H9 (cell line): Measurements from ENCODE around the gene KIRREL3. TPM values are rescaled to one million over a fixed set of nuclear protein-coding genes. Genes with fewer than 3 reads are reported as not detected.
A peak's percentile ranks its signal among the peaks of the same experiment; 100 is the strongest.

ENCODE experiments used
- DNase-seq: peaks from one replicate; pipeline ENCODE4 v3.0.0-alpha.2; 2017
- H2AFZ ChIP-seq: one replicate; pipeline ENCODE4 v1.6.1; 2013; ENCODE audit warnings: mild to moderate bottlenecking, low read length, control low read depth, moderate library complexity
- H2AK5ac ChIP-seq: 2 replicates; pipeline ENCODE4 v1.6.1; 2013; ENCODE audit warnings: low read length, control low read depth, mixed read lengths; ENCODE audit not compliant: insufficient read length
- H2BK120ac ChIP-seq: one replicate; pipeline ENCODE4 v1.6.1; 2013; ENCODE audit warnings: low read depth, mild to moderate bottlenecking, low read length, control low read depth, inconsistent platforms; ENCODE audit not compliant: poor library complexity, severe bottlenecking
- H2BK12ac ChIP-seq: 2 replicates; pipeline ENCODE4 v1.6.1; 2013; ENCODE audit warnings: low read length, control low read depth, mixed read lengths, low read depth; ENCODE audit not compliant: insufficient read length
- H2BK15ac ChIP-seq: 2 replicates; pipeline ENCODE4 v1.6.1; 2013; ENCODE audit warnings: low read depth, low read length, control low read depth
- H2BK20ac ChIP-seq: one replicate; pipeline ENCODE4 v1.6.1; 2013; ENCODE audit warnings: low read depth, mild to moderate bottlenecking, low read length, control low read depth, inconsistent platforms; ENCODE audit not compliant: poor library complexity, severe bottlenecking
- H2BK5ac ChIP-seq: 2 replicates; pipeline ENCODE4 v1.6.1; 2013; ENCODE audit warnings: low read length, control low read depth, mixed read lengths; ENCODE audit not compliant: insufficient read length
- H3K14ac ChIP-seq: 2 replicates; pipeline ENCODE4 v1.6.1; 2013; ENCODE audit warnings: low read length, control low read depth; ENCODE audit not compliant: insufficient read depth
- H3K18ac ChIP-seq: 2 replicates; pipeline ENCODE4 v1.6.1; 2013; ENCODE audit warnings: low read depth, mild to moderate bottlenecking, mixed read lengths, low read length, control low read depth; ENCODE audit not compliant: insufficient read length
- H3K23ac ChIP-seq: 2 replicates; pipeline ENCODE4 v1.6.1; 2013; ENCODE audit warnings: low read length, control low read depth, mixed read lengths, low read depth; ENCODE audit not compliant: insufficient read length
- H3K23me2 ChIP-seq: 2 replicates; pipeline ENCODE4 v1.6.1; 2013; ENCODE audit warnings: low read depth, mild to moderate bottlenecking, mixed read lengths, low read length, control low read depth; ENCODE audit not compliant: insufficient read length, poor library complexity, severe bottlenecking
- H3K27ac ChIP-seq: 2 replicates; pipeline ENCODE4 v1.5.1; 2013; ENCODE audit warnings: low read length, control low read depth, mixed read lengths, low read depth; ENCODE audit not compliant: insufficient read length
- H3K27me3 ChIP-seq: 2 replicates; pipeline ENCODE4 v1.6.1; 2013; ENCODE audit warnings: low read length, control low read depth, inconsistent platforms; ENCODE audit not compliant: insufficient read depth
- H3K4ac ChIP-seq: 2 replicates; pipeline ENCODE4 v1.6.1; 2013; ENCODE audit warnings: low read depth, mild to moderate bottlenecking, control low read depth, inconsistent platforms, low read length, moderate library complexity
- H3K4me1 ChIP-seq: 2 replicates; pipeline ENCODE4 v1.6.1; 2013; ENCODE audit warnings: low read length, control low read depth, inconsistent platforms; ENCODE audit not compliant: insufficient read depth
- H3K4me2 ChIP-seq: 2 replicates; pipeline ENCODE4 v1.6.1; 2013; ENCODE audit warnings: low read length, control low read depth, mixed read lengths; ENCODE audit not compliant: insufficient read length, insufficient read depth
- H3K56ac ChIP-seq: 2 replicates; pipeline ENCODE4 v1.6.1; 2013; ENCODE audit warnings: low read depth, mild to moderate bottlenecking, mixed read lengths, low read length, control low read depth; ENCODE audit not compliant: insufficient read length
- H3K79me1 ChIP-seq: 2 replicates; pipeline ENCODE4 v1.6.1; 2013; ENCODE audit warnings: low read depth, mild to moderate bottlenecking, moderate library complexity, low read length, control low read depth, inconsistent platforms; ENCODE audit not compliant: insufficient read depth, poor library complexity, severe bottlenecking
- H3K79me2 ChIP-seq: 2 replicates; pipeline ENCODE4 v1.6.1; 2013; ENCODE audit warnings: low read length, control low read depth, inconsistent platforms; ENCODE audit not compliant: insufficient read depth
- H3K9ac ChIP-seq: 2 replicates; pipeline ENCODE4 v1.6.1; 2013; ENCODE audit warnings: low read length, control low read depth, mixed read lengths; ENCODE audit not compliant: insufficient read length; ENCODE audit errors: extremely low read depth
- H3K9me3 ChIP-seq: one replicate; pipeline ENCODE4 v1.6.1; 2013; ENCODE audit warnings: low read depth, low read length, inconsistent platforms; ENCODE audit not compliant: control insufficient read depth
- H3T11ph ChIP-seq: one replicate; pipeline ENCODE4 v1.6.1; 2013; ENCODE audit warnings: mild to moderate bottlenecking, low read length, control low read depth, inconsistent platforms
- H4K20me1 ChIP-seq: one replicate; pipeline ENCODE4 v1.6.1; 2013; ENCODE audit not compliant: control insufficient read depth, insufficient read length, insufficient read depth
- H4K5ac ChIP-seq: 2 replicates; pipeline ENCODE4 v1.6.1; 2013; ENCODE audit warnings: low read depth, mild to moderate bottlenecking, mixed read lengths, low read length, control low read depth; ENCODE audit not compliant: insufficient read length
- H4K8ac ChIP-seq: replicated peaks from 2 replicates; pipeline ENCODE4 v1.6.1; 2013; ENCODE audit warnings: low read length, control low read depth, mixed read lengths, low read depth; ENCODE audit not compliant: insufficient read length
- H4K91ac ChIP-seq: 2 replicates; pipeline ENCODE4 v1.6.1; 2013; ENCODE audit warnings: low read depth, mild to moderate bottlenecking, moderate library complexity, mixed read lengths, low read length, control low read depth; ENCODE audit not compliant: insufficient read length
- H3K27ac Mint-ChIP-seq, 3 experiments: 2 replicates in 2 of 3; 3 replicates in 1 of 3; pipeline ENCODE4 v1.8.0; 2020 to 2021; ENCODE audit warnings: mixed read lengths in 3 of 3, mild to moderate bottlenecking in 1 of 3, moderate library complexity in 1 of 3
- H3K27me3 Mint-ChIP-seq: 2 replicates; pipeline ENCODE4 v1.8.0; 2021; ENCODE audit warnings: low read depth, mild to moderate bottlenecking, moderate library complexity, mixed read lengths
- H3K36me3 Mint-ChIP-seq, 3 experiments: 2 replicates in 2 of 3; 3 replicates in 1 of 3; pipeline ENCODE4 v1.8.0; 2020 to 2021; ENCODE audit warnings: low read depth in 3 of 3, mixed read lengths in 3 of 3; ENCODE audit not compliant: insufficient read depth in 1 of 3
- H3K4me1 Mint-ChIP-seq, 2 experiments: 2 replicates each; pipeline ENCODE4 v1.8.0; 2020; ENCODE audit warnings: mixed read lengths in 2 of 2
- H3K4me3 Mint-ChIP-seq, 2 experiments: 2 replicates in 1 of 2; 3 replicates in 1 of 2; pipeline ENCODE4 v1.8.0; 2020 to 2021; ENCODE audit warnings: mild to moderate bottlenecking in 2 of 2, mixed read lengths in 2 of 2, moderate library complexity in 1 of 2
- H3K9me3 Mint-ChIP-seq, 2 experiments: 2 replicates in 1 of 2; 3 replicates in 1 of 2; pipeline ENCODE4 v1.8.0; 2020; ENCODE audit warnings: mild to moderate bottlenecking in 2 of 2, mixed read lengths in 2 of 2, moderate library complexity in 1 of 2
- WGBS: extraction: QIAGEN DNeasy Blood & Tissue Kit; methylation state at CpG from one replicate; pipeline ENCODE4 v1.1.7; 2013; ENCODE audit warnings: missing lambda C conversion rate, low lambda C conversion rate, mixed read lengths; ENCODE audit not compliant: insufficient read length; ENCODE audit errors: extremely low coverage; 5-methylcytosine and 5-hydroxymethylcytosine counted together
- total RNA-seq: library from RNA; stranded (reverse); gene quantifications from 2 replicates; pipeline ENCODE4 v1.2.1, GENCODE V29; 2021
- TF ChIP-seq, protein P1 (sequence below): fragments of 200-600 bp; sonication (generic); conservative IDR thresholded peaks from 3 replicates; pipeline ENCODE4 v1.8.0; 2021; ENCODE audit warnings: antibody characterized with exemption, mild to moderate bottlenecking

The KIRREL3 gene
- total RNA-seq, 1 experiment from 2014 or later = 0.17 TPM

GRCh38 chr11:126440792-126441514 is 559.6 kb downstream of the KIRREL3 start:
- Histone ChIP-seq H3K79me2 (no peaks in the 10 kb centered on the region), H3K23ac (no peak overlapping the region), H3K4ac (no peak overlapping the region), H2BK20ac (no peak overlapping the region), H2AFZ (no peak overlapping the region), H4K8ac (no peak overlapping the region), H3K14ac (no peak overlapping the region), H3K9ac (no peak overlapping the region), H3K18ac (no peak overlapping the region), H3K56ac (no peak overlapping the region), H2BK15ac (no peak overlapping the region), H3K4me1 (peaks cover 3% of the 10 kb centered on the region; the same call in 1 of the 2 replicates), H4K91ac (no peak overlapping the region), H3K23me2 (no peaks in the 10 kb centered on the region), H3K4me2 (peak overlapping the region; percentile 23), H3T11ph (no peak overlapping the region), H3K9me3 (no peaks in the 10 kb centered on the region), H4K20me1 (no peaks in the 10 kb centered on the region), H3K27ac (no peak overlapping the region), H2BK12ac (no peak overlapping the region), H3K27me3 (no peaks in the 10 kb centered on the region), H3K79me1 (no peaks in the 10 kb centered on the region), H4K5ac (no peak overlapping the region), H2BK5ac (no peak overlapping the region), H2BK120ac (no peak overlapping the region), H2AK5ac (no peak overlapping the region)
- Mint-ChIP-seq H3K4me3 (no peak overlapping the region; a peak in 1 of 5 replicates), H3K27me3 (peaks cover 7% of the 10 kb centered on the region), H3K27ac (no peak overlapping the region), H3K36me3 (no peaks in the 10 kb centered on the region), H3K9me3 (no peaks in the 10 kb centered on the region), H3K4me1 (peaks cover 21 to 34% of the 10 kb centered on the region in 2 experiments)
- TF ChIP-seq, protein P1, sequence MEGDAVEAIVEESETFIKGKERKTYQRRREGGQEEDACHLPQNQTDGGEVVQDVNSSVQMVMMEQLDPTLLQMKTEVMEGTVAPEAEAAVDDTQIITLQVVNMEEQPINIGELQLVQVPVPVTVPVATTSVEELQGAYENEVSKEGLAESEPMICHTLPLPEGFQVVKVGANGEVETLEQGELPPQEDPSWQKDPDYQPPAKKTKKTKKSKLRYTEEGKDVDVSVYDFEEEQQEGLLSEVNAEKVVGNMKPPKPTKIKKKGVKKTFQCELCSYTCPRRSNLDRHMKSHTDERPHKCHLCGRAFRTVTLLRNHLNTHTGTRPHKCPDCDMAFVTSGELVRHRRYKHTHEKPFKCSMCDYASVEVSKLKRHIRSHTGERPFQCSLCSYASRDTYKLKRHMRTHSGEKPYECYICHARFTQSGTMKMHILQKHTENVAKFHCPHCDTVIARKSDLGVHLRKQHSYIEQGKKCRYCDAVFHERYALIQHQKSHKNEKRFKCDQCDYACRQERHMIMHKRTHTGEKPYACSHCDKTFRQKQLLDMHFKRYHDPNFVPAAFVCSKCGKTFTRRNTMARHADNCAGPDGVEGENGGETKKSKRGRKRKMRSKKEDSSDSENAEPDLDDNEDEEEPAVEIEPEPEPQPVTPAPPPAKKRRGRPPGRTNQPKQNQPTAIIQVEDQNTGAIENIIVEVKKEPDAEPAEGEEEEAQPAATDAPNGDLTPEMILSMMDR = peak; percentile 98
- DNase-seq = peak; percentile 92
- no CpG with 5 or more reads among the region's 21 CpGs for WGBS
